Gastroesophageal sphincter (tissue), 4 donors: ENCODE measurements around the gene SHISA9. TPM values are rescaled to one million over a fixed set of nuclear protein-coding genes. Genes with fewer than 3 reads are reported as not detected.

ENCODE experiments used
- ATAC-seq: fragments of 150-250 bp; one replicate; pipeline ENCODE4 v1.9.1; 2016; ENCODE audit warnings: mild to moderate bottlenecking, moderate library complexity
- H3K27ac ChIP-seq, 4 donors: fragments of 200-600 bp; sonication (generic) in 3 of 4; 1 replicate in 3 of 4; 2 replicates in 1 of 4; pipeline ENCODE4 v1.5.1; 2016 to 2019
- H3K27me3 ChIP-seq: fragments of 200-600 bp; sonication (generic); one replicate; pipeline ENCODE4 v1.5.1; 2019
- H3K36me3 ChIP-seq, 2 donors: fragments of 200-600 bp; sonication (generic); one replicate each; pipeline ENCODE4 v1.5.1; 2019; ENCODE audit warnings: control low read depth in 1 of 2
- H3K4me1 ChIP-seq, 3 donors: fragments of 200-600 bp; sonication (generic); 1 replicate in 2 of 3; 2 replicates in 1 of 3; pipeline ENCODE4 v1.5.1; 2016 to 2019; ENCODE audit warnings: control low read depth in 2 of 3
- H3K4me3 ChIP-seq, 2 donors: fragments of 200-600 bp; sonication (generic); one replicate each; pipeline ENCODE4 v1.5.1; 2019; ENCODE audit warnings: mild to moderate bottlenecking in 1 of 2, moderate library complexity in 1 of 2
- H3K9me3 ChIP-seq, 3 donors: fragments of 200-600 bp; sonication (generic); one replicate each; pipeline ENCODE4 v1.5.1; 2017 to 2019; ENCODE audit warnings: control low read depth in 2 of 3
- EP300 ChIP-seq: sonication (generic); formaldehyde crosslinking; IDR thresholded peaks from one replicate; pipeline ENCODE4 v1.6.1; 2017; ENCODE audit warnings: antibody characterized with exemption, mild to moderate bottlenecking
- POLR2A ChIP-seq, 2 donors: fragments of 450-650 bp; IDR thresholded peaks; one replicate each; pipeline ENCODE4 v1.6.1; 2017; ENCODE audit warnings: antibody characterized with exemption in 2 of 2, mild to moderate bottlenecking in 2 of 2, moderate library complexity in 1 of 2
- POLR2AphosphoS5 ChIP-seq: sonication (generic); formaldehyde crosslinking; IDR thresholded peaks from one replicate; pipeline ENCODE4 v1.6.1; 2017; ENCODE audit warnings: antibody characterized with exemption
- WGBS, 2 donors: methylation state at CpG; one replicate each; pipeline ENCODE4 v1.1.5; 2018; ENCODE audit warnings: low coverage in 1 of 2; 5-methylcytosine and 5-hydroxymethylcytosine counted together
- total RNA-seq, 4 donors: library from RNA; depleted of rRNA; stranded (reverse); fragments of >200 nt; gene quantifications; one replicate each; pipeline ENCODE4 v1.1.0, GENCODE V29; 2016
- TF ChIP-seq, protein P1 (sequence below), 4 experiments: fragments of 200-600 bp in 2 of 4; fragments of 450-650 bp in 2 of 4; sonication (generic) in 1 of 4; IDR thresholded peaks; one replicate each; pipeline ENCODE4 v1.5.1; 2017 to 2019; ENCODE audit warnings: antibody characterized with exemption in 4 of 4, mild to moderate bottlenecking in 2 of 4, moderate library complexity in 2 of 4

The SHISA9 gene
- total RNA-seq, 4 donors from 2014 or later, result 1.1 to 12.6 (median 4.9) TPM

DNA sequence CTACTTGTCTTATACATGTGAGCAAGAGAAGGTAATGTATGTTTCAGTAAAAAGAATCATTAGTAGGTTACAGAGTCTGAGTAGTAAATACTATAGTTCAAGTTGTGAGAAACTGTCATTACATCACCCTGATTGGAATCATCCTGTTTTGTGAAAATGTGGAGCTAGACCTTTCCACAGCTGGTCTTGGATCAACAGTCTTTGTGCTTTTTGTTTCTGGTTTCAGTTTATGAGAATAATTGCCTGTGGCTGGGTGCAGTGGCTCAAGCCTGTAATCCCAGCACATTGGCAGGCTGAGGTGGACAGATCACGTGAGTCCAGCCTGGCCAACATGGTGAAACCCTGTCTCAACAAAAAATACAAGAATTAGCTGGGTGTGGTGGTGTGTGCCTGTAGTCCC, 19.7 kb upstream of the SHISA9 start:
- ATAC-seq, result no peak
- Histone ChIP-seq H3K36me3 (no peaks in the 10 kb centered on the region), H3K4me1 (no peaks in the 10 kb centered on the region), H3K27ac (no peak overlapping the region), H3K27me3 (peaks cover 7% of the 10 kb centered on the region), H3K4me3 (no peak overlapping the region), H3K9me3 (no peaks in the 10 kb centered on the region)
- WGBS, 2 donors, result 57 to 67% methylated on average over 1 of the region's 1 CpG
- TF ChIP-seq EP300 (no peak), POLR2A (IDR thresholded peaks at IDR 0.05) (no peak)

DNA sequence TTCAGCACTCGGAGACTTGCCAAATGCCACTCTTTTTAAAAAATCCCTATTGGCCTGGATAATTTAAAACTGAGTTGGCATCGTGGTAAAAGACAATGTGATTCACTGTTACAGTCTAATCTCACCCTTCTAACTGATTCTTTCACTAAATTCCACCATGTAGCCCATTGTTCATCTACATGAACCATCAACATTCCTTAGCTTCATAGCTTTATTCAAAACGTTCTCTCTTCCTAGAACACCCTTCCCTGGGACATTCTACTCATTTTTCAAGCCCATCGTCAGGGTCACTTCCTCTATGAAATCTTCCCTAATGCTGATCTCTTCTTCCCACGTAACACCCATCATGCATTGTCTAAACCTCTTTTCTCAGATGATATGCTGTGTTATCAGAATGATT, 15.7 kb upstream of the SHISA9 start:
- 46 to 61% methylated on average over 4 to 5 of the region's 5 CpGs for WGBS, 2 donors
- H3K36me3 ChIP-seq, result no peaks in the 10 kb centered on the region
- H3K27ac ChIP-seq, result no peak overlapping the region
- H3K4me1 ChIP-seq, result no peaks in the 10 kb centered on the region
- no peak for ATAC-seq
- H3K9me3 ChIP-seq, result no peaks in the 10 kb centered on the region
- no peak for TF ChIP-seq POLR2A (IDR thresholded peaks at IDR 0.05)
- H3K4me3 ChIP-seq, result no peak overlapping the region
- peaks cover 15% of the 10 kb centered on the region for H3K27me3 ChIP-seq

DNA sequence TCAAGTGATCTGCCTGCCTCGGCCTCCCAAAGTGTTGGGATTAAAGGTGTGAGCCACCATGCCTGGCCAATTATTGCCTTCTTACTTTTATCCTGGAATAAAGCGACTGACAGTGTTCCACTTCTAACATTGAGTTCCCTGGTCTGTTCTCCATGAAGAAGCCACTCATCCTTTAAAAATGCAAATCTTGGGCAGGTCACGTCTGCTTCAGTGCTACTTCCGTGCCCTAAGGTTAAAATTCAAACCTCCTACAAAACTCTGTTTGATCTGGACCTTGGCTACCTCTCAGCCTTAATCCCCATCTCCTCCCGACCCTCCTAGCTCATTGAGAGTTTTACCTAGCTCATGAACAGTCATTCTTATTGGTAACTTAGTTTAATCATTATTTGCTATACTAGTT, 9.6 kb upstream of the SHISA9 start:
- 61 to 76% methylated on average over 3 to 4 of the region's 5 CpGs for WGBS, 2 donors
- no peak overlapping the region for H3K27ac ChIP-seq
- H3K27me3 ChIP-seq, result peaks cover 21% of the 10 kb centered on the region
- no peaks in the 10 kb centered on the region for H3K36me3 ChIP-seq
- H3K9me3 ChIP-seq, result no peaks in the 10 kb centered on the region
- no peaks in the 10 kb centered on the region for H3K4me1 ChIP-seq
- TF ChIP-seq POLR2AphosphoS5 (no peak), EP300 (no peak), POLR2A (IDR thresholded peaks at IDR 0.05) (no peak)
- TF ChIP-seq, protein P1, sequence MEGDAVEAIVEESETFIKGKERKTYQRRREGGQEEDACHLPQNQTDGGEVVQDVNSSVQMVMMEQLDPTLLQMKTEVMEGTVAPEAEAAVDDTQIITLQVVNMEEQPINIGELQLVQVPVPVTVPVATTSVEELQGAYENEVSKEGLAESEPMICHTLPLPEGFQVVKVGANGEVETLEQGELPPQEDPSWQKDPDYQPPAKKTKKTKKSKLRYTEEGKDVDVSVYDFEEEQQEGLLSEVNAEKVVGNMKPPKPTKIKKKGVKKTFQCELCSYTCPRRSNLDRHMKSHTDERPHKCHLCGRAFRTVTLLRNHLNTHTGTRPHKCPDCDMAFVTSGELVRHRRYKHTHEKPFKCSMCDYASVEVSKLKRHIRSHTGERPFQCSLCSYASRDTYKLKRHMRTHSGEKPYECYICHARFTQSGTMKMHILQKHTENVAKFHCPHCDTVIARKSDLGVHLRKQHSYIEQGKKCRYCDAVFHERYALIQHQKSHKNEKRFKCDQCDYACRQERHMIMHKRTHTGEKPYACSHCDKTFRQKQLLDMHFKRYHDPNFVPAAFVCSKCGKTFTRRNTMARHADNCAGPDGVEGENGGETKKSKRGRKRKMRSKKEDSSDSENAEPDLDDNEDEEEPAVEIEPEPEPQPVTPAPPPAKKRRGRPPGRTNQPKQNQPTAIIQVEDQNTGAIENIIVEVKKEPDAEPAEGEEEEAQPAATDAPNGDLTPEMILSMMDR (IDR thresholded peaks at IDR 0.05), result no peak
- no peak overlapping the region for H3K4me3 ChIP-seq
- no peak for ATAC-seq

DNA sequence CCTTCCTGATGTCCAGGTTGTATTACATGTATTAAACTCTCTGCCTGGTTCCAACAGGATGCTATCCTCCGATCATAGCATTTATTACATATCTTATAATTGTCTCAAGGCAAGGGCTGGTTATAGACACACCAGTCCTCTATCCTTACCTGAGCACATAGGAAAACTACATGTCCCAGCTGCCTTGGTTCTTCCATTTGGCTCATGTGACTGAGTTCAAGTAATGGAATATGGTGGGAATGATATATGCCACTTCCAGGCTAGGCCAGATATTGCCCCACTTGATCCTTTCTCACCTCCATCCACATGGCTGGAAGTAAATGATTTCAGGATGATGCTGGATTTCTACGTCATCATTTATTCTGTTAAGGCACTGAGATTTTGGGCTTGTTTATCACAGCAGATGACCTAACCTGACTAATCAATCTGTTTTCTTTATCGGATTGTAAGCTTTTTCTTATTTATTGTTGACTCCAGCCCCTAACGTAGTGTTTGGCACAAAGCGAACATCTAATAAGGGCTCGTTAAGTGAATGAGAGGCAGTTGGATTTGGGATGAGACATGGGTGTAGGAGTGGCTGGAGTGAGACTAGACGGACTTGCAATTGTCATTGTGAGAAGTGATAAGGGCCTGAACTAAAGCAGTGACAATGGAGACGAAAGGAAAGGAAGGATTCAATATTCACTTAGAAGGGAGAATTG, 8.2 kb upstream of the SHISA9 start:
- no peak for TF ChIP-seq POLR2AphosphoS5
- TF ChIP-seq, protein P1 (IDR thresholded peaks at IDR 0.05), result no peak
- no peak for TF ChIP-seq EP300
- no peak for TF ChIP-seq POLR2A (IDR thresholded peaks at IDR 0.05)
- Histone ChIP-seq H3K4me3 (no peak overlapping the region), H3K27ac (no peak overlapping the region), H3K27me3 (peaks cover 14% of the 10 kb centered on the region), H3K36me3 (no peaks in the 10 kb centered on the region), H3K9me3 (no peaks in the 10 kb centered on the region), H3K4me1 (no peaks in the 10 kb centered on the region)
- no peak for ATAC-seq
- 69 to 84% methylated on average over 4 to 8 of the region's 8 CpGs for WGBS, 2 donors

DNA sequence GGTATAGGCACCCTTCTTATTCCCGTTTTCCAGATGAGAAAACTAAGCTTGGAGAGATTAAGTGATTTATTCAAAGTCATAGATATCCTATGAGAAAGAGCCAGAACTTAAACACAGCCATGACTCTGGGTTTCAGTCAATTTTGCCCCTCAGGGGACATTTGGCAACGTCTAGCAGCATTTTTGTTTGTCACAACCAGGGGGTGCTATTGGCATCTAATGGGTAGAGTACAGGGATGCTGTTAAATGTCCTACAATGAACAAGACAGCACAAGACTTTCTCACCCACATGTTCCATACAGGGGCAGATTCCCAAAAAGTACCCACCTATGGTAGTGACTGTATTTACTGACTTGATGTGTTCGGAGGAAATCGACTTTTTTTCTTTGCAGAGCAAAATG, 4.8 kb upstream of the SHISA9 start:
- no peak for ATAC-seq
- TF ChIP-seq, protein P1 (IDR thresholded peaks at IDR 0.05), result peak in 3 of 4 experiments; percentile 22 to 50 (median 36)
- no peak for TF ChIP-seq EP300
- peaks cover 0 to 11% (median 0%) of the 10 kb centered on the region in 3 donors for H3K4me1 ChIP-seq
- H3K9me3 ChIP-seq, result no peaks in the 10 kb centered on the region
- H3K27ac ChIP-seq, result no peak overlapping the region
- H3K4me3 ChIP-seq, result no peak overlapping the region
- no peaks in the 10 kb centered on the region for H3K36me3 ChIP-seq
- peaks cover 48% of the 10 kb centered on the region for H3K27me3 ChIP-seq
- 29 to 56% methylated on average over 4 of the region's 4 CpGs for WGBS, 2 donors

DNA sequence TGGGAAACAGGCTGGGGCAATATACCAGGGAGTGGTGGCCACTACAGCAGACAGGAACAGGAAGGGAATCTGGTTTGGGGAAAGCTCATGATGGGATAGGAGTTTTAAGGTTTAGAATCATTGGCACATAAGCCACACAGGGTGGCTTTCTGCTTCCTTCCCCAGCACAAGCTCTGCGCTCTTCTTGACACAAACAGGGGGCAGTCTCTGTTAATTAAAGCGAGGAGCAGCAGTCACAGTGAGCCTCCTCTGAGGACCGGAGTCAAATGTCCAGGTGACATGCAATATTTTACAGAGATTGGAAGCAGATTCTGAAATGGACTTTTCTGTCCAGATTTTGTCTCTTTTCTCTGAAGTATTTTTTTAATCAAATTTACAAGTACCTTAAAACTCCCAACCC, 2.8 kb upstream of the SHISA9 start:
- Histone ChIP-seq H3K36me3 (no peaks in the 10 kb centered on the region), H3K4me3 (no peak overlapping the region), H3K27ac (no peak overlapping the region), H3K9me3 (no peaks in the 10 kb centered on the region), H3K27me3 (peaks cover 68% of the 10 kb centered on the region), H3K4me1 (peaks cover 0 to 31% (median 9%) of the 10 kb centered on the region in 3 donors)
- TF ChIP-seq POLR2A (IDR thresholded peaks at IDR 0.05), result no peak
- ATAC-seq, result no peak
- 51 to 65% methylated on average over 2 to 3 of the region's 3 CpGs for WGBS, 2 donors
